Measurements from ENCODE around the gene MDH2.
"Not testable (repeated sequence)": the region's sequence is repeated elsewhere in the genome, so short reads cannot be mapped to it uniquely, and the experiment has no call there.

MDH2 gene

DNA sequence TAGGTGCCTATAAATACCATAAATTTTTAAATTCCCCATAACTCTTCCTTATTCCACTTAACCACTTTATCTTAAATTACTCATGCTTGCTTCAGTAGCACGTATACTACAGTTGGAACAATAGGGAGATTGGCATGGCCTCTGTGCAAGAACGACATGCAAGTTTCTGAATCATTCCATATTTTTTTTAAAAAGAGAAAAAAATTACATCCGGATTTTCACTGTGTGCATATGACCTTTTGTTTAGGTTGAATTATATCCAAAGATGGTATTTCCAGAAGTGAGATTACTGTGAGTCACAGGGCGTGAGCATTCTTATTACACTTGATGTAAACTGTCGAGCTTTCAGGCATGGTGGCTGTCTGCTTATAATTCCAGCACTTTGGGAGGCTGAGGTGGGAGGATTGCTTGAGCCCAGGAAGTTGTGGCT, 39.5 kb downstream of the MDH2 start:
- H2AFZ ChIP-seq (ENCODE audit: low read length, unreplicated experiment); H3K4me3 ChIP-seq (ENCODE audit: low read depth, low read length); H3K36me3 ChIP-seq (ENCODE audit: insufficient read depth, low read length); H3K79me2 ChIP-seq (ENCODE audit: control insufficient read depth, insufficient read depth, low read length, unreplicated experiment); H3K27me3 ChIP-seq (ENCODE audit: insufficient read depth, low read length): not testable (repeated sequence)
- Histone ChIP-seq H3K4me1 (ENCODE audit: control insufficient read depth, insufficient read depth, low read length, unreplicated experiment) (peaks cover 43% of the 10 kb centered on the region), H3K27ac (ENCODE audit: low read depth, low read length) (peak overlapping the region; percentile 86)

- no peak overlapping the region for H3K27ac ChIP-seq (ENCODE audit: low read depth, low read length)
- no peaks in the 10 kb centered on the region for H3K27me3 ChIP-seq (ENCODE audit: insufficient read depth, low read length)
- H3K36me3 ChIP-seq (ENCODE audit: insufficient read depth, low read length): no peaks in the 10 kb centered on the region
- H3K4me3 ChIP-seq (ENCODE audit: low read depth, low read length): no peak overlapping the region
- H3K79me2 ChIP-seq (ENCODE audit: control insufficient read depth, insufficient read depth, low read length, unreplicated experiment): no peaks in the 10 kb centered on the region
- H3K4me1 ChIP-seq (ENCODE audit: control insufficient read depth, insufficient read depth, low read length, unreplicated experiment): peaks cover 31% of the 10 kb centered on the region
- no peak overlapping the region for H2AFZ ChIP-seq (ENCODE audit: low read length, unreplicated experiment)
Measured at GRCh38 chr7:76089865-76090475, 42.1 kb downstream of the MDH2 start.

GRCh38 chr7:76091506-76091905, 43.6 kb downstream of the MDH2 start:
- Histone ChIP-seq H3K36me3 (ENCODE audit: insufficient read depth, low read length) (no peaks in the 10 kb centered on the region), H3K79me2 (ENCODE audit: control insufficient read depth, insufficient read depth, low read length, unreplicated experiment) (no peaks in the 10 kb centered on the region), H2AFZ (ENCODE audit: low read length, unreplicated experiment) (no peak overlapping the region), H3K4me1 (ENCODE audit: control insufficient read depth, insufficient read depth, low read length, unreplicated experiment) (peaks cover 17% of the 10 kb centered on the region), H3K27me3 (ENCODE audit: insufficient read depth, low read length) (no peaks in the 10 kb centered on the region), H3K27ac (ENCODE audit: low read depth, low read length) (no peak overlapping the region), H3K4me3 (ENCODE audit: low read depth, low read length) (no peak overlapping the region)

GRCh38 chr7:76093531-76093930, 45.6 kb downstream of the MDH2 start:
- not testable (repeated sequence) for H2AFZ ChIP-seq (ENCODE audit: low read length, unreplicated experiment); H3K4me1 ChIP-seq (ENCODE audit: control insufficient read depth, insufficient read depth, low read length, unreplicated experiment); H3K27ac ChIP-seq (ENCODE audit: low read depth, low read length); H3K27me3 ChIP-seq (ENCODE audit: insufficient read depth, low read length); H3K36me3 ChIP-seq (ENCODE audit: insufficient read depth, low read length); H3K4me3 ChIP-seq (ENCODE audit: low read depth, low read length); H3K79me2 ChIP-seq (ENCODE audit: control insufficient read depth, insufficient read depth, low read length, unreplicated experiment)

GRCh38 chr7:76094326-76094725, 46.4 kb downstream of the MDH2 start:
- not testable (repeated sequence) for H3K27me3 ChIP-seq (ENCODE audit: insufficient read depth, low read length); H2AFZ ChIP-seq (ENCODE audit: low read length, unreplicated experiment); H3K79me2 ChIP-seq (ENCODE audit: control insufficient read depth, insufficient read depth, low read length, unreplicated experiment); H3K36me3 ChIP-seq (ENCODE audit: insufficient read depth, low read length); H3K4me1 ChIP-seq (ENCODE audit: control insufficient read depth, insufficient read depth, low read length, unreplicated experiment); H3K27ac ChIP-seq (ENCODE audit: low read depth, low read length); H3K4me3 ChIP-seq (ENCODE audit: low read depth, low read length)

DNA sequence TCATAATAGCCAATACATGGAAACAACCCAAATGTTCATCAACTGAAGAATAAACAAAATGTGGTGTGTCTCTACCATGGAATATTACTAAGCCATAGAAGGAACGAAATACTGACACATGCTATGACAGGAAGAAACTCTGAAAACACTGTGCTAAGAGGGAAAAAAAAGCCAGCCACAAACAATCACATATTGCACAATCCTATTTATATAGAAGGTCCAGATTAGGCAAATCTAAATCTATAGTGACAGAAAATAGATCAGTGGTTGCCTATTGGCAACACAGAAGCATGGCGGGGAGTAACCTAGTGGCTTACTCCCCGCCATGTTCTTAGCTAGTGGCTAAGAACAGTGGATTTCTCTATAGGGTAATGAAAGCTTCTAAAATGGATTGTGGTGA, 48.0 kb downstream of the MDH2 start:
- no peak overlapping the region for H3K4me3 ChIP-seq (ENCODE audit: low read depth, low read length)
- peaks cover 3% of the 10 kb centered on the region for H3K4me1 ChIP-seq (ENCODE audit: control insufficient read depth, insufficient read depth, low read length, unreplicated experiment)
- no peaks in the 10 kb centered on the region for H3K79me2 ChIP-seq (ENCODE audit: control insufficient read depth, insufficient read depth, low read length, unreplicated experiment)
- no peaks in the 10 kb centered on the region for H3K27me3 ChIP-seq (ENCODE audit: insufficient read depth, low read length)
- no peak overlapping the region for H2AFZ ChIP-seq (ENCODE audit: low read length, unreplicated experiment)
- no peaks in the 10 kb centered on the region for H3K36me3 ChIP-seq (ENCODE audit: insufficient read depth, low read length)
- no peak overlapping the region for H3K27ac ChIP-seq (ENCODE audit: low read depth, low read length)

DNA sequence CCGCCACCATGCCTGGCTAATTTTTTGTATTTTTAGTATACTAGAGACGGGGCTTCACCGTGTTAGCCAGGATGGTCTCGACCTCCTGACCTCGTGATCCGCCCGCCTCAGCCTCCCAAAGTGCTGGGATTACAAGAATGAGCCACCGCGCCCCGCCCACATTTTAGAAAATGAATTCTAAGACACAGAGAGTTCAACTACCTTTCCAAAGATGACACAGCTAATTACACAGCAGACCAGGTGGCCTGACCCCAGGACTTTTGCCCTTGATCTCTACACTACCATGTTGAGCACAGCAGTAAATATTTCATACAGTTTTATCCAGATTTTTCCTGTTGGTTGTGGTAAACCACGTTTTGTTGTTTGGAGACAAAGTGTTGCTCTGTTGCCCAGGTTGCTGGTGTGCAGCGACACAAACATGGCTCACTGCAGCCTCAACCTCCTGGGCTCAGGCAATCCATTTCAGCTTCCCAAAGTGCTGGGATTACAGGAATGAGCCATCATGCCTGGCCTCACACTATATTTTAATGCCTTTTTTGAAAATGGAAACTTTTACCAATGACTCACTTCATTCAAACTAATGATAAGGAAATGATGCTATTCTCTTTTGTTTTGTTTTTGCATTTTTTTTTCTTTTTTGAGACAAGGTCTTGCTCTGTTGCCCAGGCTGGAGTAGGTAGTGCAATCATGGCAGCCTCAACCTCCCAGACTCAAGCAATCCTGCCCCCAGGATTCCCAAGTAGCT, 54.0 kb downstream of the MDH2 start:
- Histone ChIP-seq H2AFZ (ENCODE audit: low read length, unreplicated experiment) (peak overlapping the region; percentile 66), H3K27ac (ENCODE audit: low read depth, low read length) (0 out of 2 replicates have a peak overlapping the region, but pooled peaks have one; percentile 17)
- H3K79me2 ChIP-seq (ENCODE audit: control insufficient read depth, insufficient read depth, low read length, unreplicated experiment); H3K36me3 ChIP-seq (ENCODE audit: insufficient read depth, low read length); H3K4me3 ChIP-seq (ENCODE audit: low read depth, low read length); H3K27me3 ChIP-seq (ENCODE audit: insufficient read depth, low read length); H3K4me1 ChIP-seq (ENCODE audit: control insufficient read depth, insufficient read depth, low read length, unreplicated experiment): not testable (repeated sequence)

- not testable (repeated sequence) for H3K36me3 ChIP-seq (ENCODE audit: insufficient read depth, low read length); H2AFZ ChIP-seq (ENCODE audit: low read length, unreplicated experiment); H3K4me3 ChIP-seq (ENCODE audit: low read depth, low read length); H3K27ac ChIP-seq (ENCODE audit: low read depth, low read length); H3K79me2 ChIP-seq (ENCODE audit: control insufficient read depth, insufficient read depth, low read length, unreplicated experiment); H3K27me3 ChIP-seq (ENCODE audit: insufficient read depth, low read length)
- H3K4me1 ChIP-seq (ENCODE audit: control insufficient read depth, insufficient read depth, low read length, unreplicated experiment): peaks cover 21% of the 10 kb centered on the region
Measured at GRCh38 chr7:76103788-76104187, 55.9 kb downstream of the MDH2 start.

DNA sequence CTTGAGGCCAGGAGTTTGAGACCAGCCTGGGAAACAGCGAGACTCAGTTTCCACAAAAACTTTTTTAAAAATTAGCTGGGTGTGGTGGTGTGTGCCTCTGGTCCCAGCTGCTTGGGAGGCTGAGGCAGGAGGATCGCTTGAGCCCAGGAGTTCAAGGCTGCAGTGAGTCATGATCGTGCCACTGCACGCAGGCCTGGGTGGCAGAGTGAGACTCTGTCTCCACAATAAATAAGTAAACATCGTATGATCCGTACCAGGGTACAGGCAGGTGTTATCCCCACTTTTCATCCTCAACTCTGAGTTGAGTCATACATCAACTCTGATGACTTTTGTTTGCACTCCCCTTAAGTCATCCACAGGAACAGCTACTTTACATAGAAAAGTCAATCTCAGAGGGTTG, 58.2 kb downstream of the MDH2 start:
- not testable (repeated sequence) for H3K27ac ChIP-seq (ENCODE audit: low read depth, low read length); H3K27me3 ChIP-seq (ENCODE audit: insufficient read depth, low read length); H3K4me3 ChIP-seq (ENCODE audit: low read depth, low read length); H2AFZ ChIP-seq (ENCODE audit: low read length, unreplicated experiment); H3K36me3 ChIP-seq (ENCODE audit: insufficient read depth, low read length); H3K79me2 ChIP-seq (ENCODE audit: control insufficient read depth, insufficient read depth, low read length, unreplicated experiment)
- H3K4me1 ChIP-seq (ENCODE audit: control insufficient read depth, insufficient read depth, low read length, unreplicated experiment): peaks cover 26% of the 10 kb centered on the region

DNA sequence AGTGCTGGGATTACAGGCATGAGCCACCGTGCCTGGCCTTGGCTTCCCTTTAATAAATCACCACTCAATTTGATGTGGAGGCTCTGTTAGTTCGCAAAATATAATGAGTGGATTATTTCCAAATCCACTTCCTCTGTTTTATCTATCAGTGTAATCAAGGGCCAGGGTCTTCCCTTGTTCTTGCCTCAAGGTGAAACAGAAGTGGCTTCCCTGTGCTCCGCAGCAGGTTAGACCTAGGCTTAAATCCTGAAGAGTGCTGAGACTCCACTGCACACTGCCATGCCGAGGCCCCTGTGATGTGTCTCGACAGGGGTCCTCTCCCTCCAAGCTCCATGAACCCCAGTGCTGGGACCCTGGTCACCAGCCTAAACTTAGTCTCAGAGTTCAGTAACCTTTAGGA, 59.0 kb downstream of the MDH2 start:
- peaks cover 21% of the 10 kb centered on the region for H3K4me1 ChIP-seq (ENCODE audit: control insufficient read depth, insufficient read depth, low read length, unreplicated experiment)
- H3K27ac ChIP-seq (ENCODE audit: low read depth, low read length): no peak overlapping the region
- H3K27me3 ChIP-seq (ENCODE audit: insufficient read depth, low read length): no peaks in the 10 kb centered on the region
- no peaks in the 10 kb centered on the region for H3K36me3 ChIP-seq (ENCODE audit: insufficient read depth, low read length)
- no peak overlapping the region for H3K4me3 ChIP-seq (ENCODE audit: low read depth, low read length)
- H2AFZ ChIP-seq (ENCODE audit: low read length, unreplicated experiment): no peak overlapping the region
- no peaks in the 10 kb centered on the region for H3K79me2 ChIP-seq (ENCODE audit: control insufficient read depth, insufficient read depth, low read length, unreplicated experiment)

DNA sequence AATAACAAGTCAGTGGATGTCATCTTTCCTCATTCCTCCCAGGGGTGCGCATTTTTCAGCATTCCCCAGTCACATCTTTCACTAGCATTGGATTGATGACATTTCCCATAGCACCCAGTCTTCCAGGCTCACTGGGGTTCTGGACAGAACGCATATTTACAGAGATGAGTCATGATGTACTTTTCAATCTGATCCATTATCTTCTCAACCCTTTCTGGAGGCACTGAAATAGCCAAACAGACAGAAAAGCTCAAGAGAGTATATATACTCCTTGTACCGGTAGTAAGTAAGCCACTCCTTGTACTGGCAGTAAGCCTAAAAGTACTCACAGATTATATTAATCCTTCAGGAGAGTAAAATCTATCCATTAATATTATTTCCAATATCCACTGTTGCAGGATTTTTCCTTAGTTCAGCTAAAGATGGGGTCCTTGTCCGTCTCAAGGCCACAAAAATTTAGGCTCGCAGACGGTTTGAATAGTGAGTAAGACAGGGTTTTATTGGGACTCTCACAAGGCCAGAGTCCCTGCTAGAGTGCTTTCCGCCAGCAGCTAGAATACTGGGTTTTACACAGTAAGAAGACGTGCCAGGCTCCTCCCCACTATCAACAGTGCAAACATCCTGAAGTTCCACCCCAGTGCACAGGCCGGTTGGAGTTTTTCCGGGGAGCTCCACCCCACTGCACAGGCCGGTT, 60.8 kb downstream of the MDH2 start:
- Histone ChIP-seq H3K27me3 (ENCODE audit: insufficient read depth, low read length) (no peaks in the 10 kb centered on the region), H3K4me1 (ENCODE audit: control insufficient read depth, insufficient read depth, low read length, unreplicated experiment) (peaks cover 16% of the 10 kb centered on the region), H3K4me3 (ENCODE audit: low read depth, low read length) (peak overlapping the region; percentile 48), H2AFZ (ENCODE audit: low read length, unreplicated experiment) (peak overlapping the region; percentile 77), H3K36me3 (ENCODE audit: insufficient read depth, low read length) (no peaks in the 10 kb centered on the region), H3K79me2 (ENCODE audit: control insufficient read depth, insufficient read depth, low read length, unreplicated experiment) (no peaks in the 10 kb centered on the region), H3K27ac (ENCODE audit: low read depth, low read length) (peak overlapping the region; percentile 83)

All from ACC112 (cell line).